Natural killer cell (primary cell): ENCODE measurements around the gene CC2D1A. TPM values are rescaled to one million over a fixed set of nuclear protein-coding genes. Genes with fewer than 3 reads are reported as not detected.
"Not testable (repeated sequence)": the region's sequence is repeated elsewhere in the genome, so short reads cannot be mapped to it uniquely, and the experiment has no call there.

Experiments used
- ATAC-seq, 3 donors: fragments of 150-1000 bp in 2 of 3; fragments of 200-7000 bp in 1 of 3; cut with Tn5 transposase; 1 replicate in 1 of 3; 2 replicates in 2 of 3; pipeline ENCODE4 v1.10.0; 2021; ENCODE audit warnings: mild to moderate bottlenecking in 2 of 3, moderate library complexity in 2 of 3
- DNase-seq, 2 donors: peaks; one replicate each; pipeline versions ENCODE4 v3.0.0 to v3.0.0-alpha.2; 2013 to 2021; ENCODE audit warnings: mixed read lengths in 1 of 2
- H3K27ac ChIP-seq: one replicate; pipeline ENCODE4 v1.5.1; 2013; ENCODE audit warnings: mild to moderate bottlenecking, low read length
- H3K27me3 ChIP-seq: one replicate; pipeline ENCODE4 v1.6.1; 2013; ENCODE audit warnings: low read length; ENCODE audit not compliant: control insufficient read depth, insufficient read depth
- H3K36me3 ChIP-seq: one replicate; pipeline ENCODE4 v1.6.1; 2013; ENCODE audit warnings: low read length; ENCODE audit not compliant: control insufficient read depth, insufficient read depth
- H3K4me1 ChIP-seq: one replicate; pipeline ENCODE4 v1.6.1; 2013; ENCODE audit warnings: low read length; ENCODE audit not compliant: control insufficient read depth, insufficient read depth
- H3K4me3 ChIP-seq: one replicate; pipeline ENCODE4 v1.5.1; 2013; ENCODE audit warnings: low read length
- H3K9me3 ChIP-seq: one replicate; pipeline ENCODE4 v1.6.1; 2013; ENCODE audit warnings: low read length; ENCODE audit not compliant: control insufficient read depth, insufficient read depth
- H3K27ac Mint-ChIP-seq, 2 donors: one replicate each; pipeline ENCODE4 v1.8.0; 2022; ENCODE audit warnings: mild to moderate bottlenecking in 2 of 2, mixed read lengths in 2 of 2, moderate library complexity in 1 of 2
- H3K27me3 Mint-ChIP-seq, 2 donors: one replicate each; pipeline ENCODE4 v1.8.0; 2022; ENCODE audit warnings: low read depth in 2 of 2, mixed read lengths in 2 of 2
- H3K36me3 Mint-ChIP-seq: one replicate; pipeline ENCODE4 v1.8.0; 2022; ENCODE audit warnings: mixed read lengths
- H3K4me1 Mint-ChIP-seq, 2 donors: one replicate each; pipeline ENCODE4 v1.8.0; 2022; ENCODE audit warnings: mixed read lengths in 2 of 2
- H3K4me3 Mint-ChIP-seq: one replicate; pipeline ENCODE4 v1.8.0; 2022; ENCODE audit warnings: mild to moderate bottlenecking, moderate library complexity, mixed read lengths
- H3K9me3 Mint-ChIP-seq, 2 donors: one replicate each; pipeline ENCODE4 v1.8.0; 2022; ENCODE audit warnings: mixed read lengths in 2 of 2
- CTCF ChIP-seq: fragments of 200-600 bp; IDR thresholded peaks from one replicate; pipeline ENCODE4 v1.8.0; 2022; ENCODE audit warnings: antibody characterized with exemption
- WGBS: methylation state at CpG from one replicate; pipeline ENCODE4 v1.1.7; 2013; ENCODE audit warnings: missing lambda C conversion rate; ENCODE audit not compliant: insufficient coverage; 5-methylcytosine and 5-hydroxymethylcytosine counted together
- intact Hi-C: fragments of 100-400 bp; cut with micrococcal nuclease; formaldehyde crosslinking; loops from one replicate; pipeline ENCODE4 v1.14.2; 2022
- total RNA-seq, 4 donors: library from RNA; stranded (reverse); fragments of 120-200 nt in 1 of 4; gene quantifications; one replicate each; pipeline versions ENCODE4 v1.2.3 to v1.2.4, GENCODE V29; 2013 to 2022

CC2D1A gene
- total RNA-seq, 3 donors from 2014 or later (not counting 1 experiment from before 2014, with no cell fraction given): 42.8 to 49.3 (median 48.4) TPM

DNA sequence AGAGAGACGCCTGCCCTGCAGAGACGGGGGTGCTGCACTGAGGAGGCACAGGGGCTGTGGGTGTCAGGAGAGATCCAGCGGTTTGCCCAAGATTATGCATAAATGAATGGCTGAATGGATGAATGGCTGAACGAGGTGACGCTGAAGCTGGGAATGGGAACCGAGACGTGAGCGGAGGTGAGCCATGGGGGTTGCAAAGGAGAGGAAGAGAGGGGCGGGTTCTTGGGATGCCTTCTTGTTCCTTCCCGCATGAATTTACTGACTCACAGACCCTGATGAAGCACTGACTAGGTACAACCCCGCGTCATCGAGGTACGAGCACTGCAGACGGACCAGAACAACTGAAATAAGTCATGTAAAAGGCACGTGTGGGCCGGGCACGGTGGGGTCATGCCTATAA lies 63.0 kb downstream of the CC2D1A start:
- no peak overlapping the region for H3K4me3 Mint-ChIP-seq
- no peak overlapping the region for H3K27ac Mint-ChIP-seq
- no peak overlapping the region for H3K4me3 ChIP-seq
- TF ChIP-seq CTCF: no peak
- peaks cover 0 to 1% of the 10 kb centered on the region in 2 donors for H3K4me1 Mint-ChIP-seq
- 98% methylated on average over 18 of the region's 18 CpGs for WGBS
- no peaks in the 10 kb centered on the region for H3K4me1 ChIP-seq
- H3K36me3 Mint-ChIP-seq: no peaks in the 10 kb centered on the region
- H3K27me3 Mint-ChIP-seq: no peaks in the 10 kb centered on the region
- DNase-seq (no peak), ATAC-seq (no peak)
- H3K27ac ChIP-seq: no peak overlapping the region
- peaks cover 49% of the 10 kb centered on the region for H3K36me3 ChIP-seq
- H3K9me3 ChIP-seq: no peaks in the 10 kb centered on the region
- no peaks in the 10 kb centered on the region for H3K27me3 ChIP-seq
- intact Hi-C loops: no loop called here
- H3K9me3 Mint-ChIP-seq: no peaks in the 10 kb centered on the region

DNA sequence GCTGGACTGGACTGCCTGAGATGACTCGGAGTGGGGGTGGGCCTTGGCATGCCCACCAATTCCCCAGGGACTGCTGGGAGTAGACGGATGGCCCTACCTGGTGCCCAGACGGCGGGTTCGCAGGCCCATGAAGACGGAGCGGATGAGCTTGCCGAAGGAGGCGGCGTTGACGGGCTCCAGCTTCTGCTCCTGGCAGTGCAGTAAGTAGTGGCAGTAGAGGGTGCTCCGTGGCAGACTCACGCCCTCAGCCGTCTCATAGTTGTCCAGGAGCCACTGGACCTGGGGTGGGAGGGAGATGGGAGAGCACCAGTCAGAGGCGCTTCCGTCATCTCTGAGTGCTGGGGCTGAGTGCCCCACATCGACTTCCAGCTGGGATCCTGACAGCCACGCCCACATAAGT lies 63.9 kb downstream of the CC2D1A start:
- H3K9me3 Mint-ChIP-seq: no peaks in the 10 kb centered on the region
- intact Hi-C loops: no loop called here
- no peaks in the 10 kb centered on the region for H3K27me3 ChIP-seq
- H3K4me1 Mint-ChIP-seq: peaks cover 0 to 5% of the 10 kb centered on the region in 2 donors
- no peak for TF ChIP-seq CTCF
- no peaks in the 10 kb centered on the region for H3K36me3 Mint-ChIP-seq
- ATAC-seq: no peak
- WGBS: 97% methylated on average over 18 of the region's 18 CpGs
- no peak for DNase-seq
- H3K4me1 ChIP-seq: no peaks in the 10 kb centered on the region
- peaks cover 47% of the 10 kb centered on the region for H3K36me3 ChIP-seq
- H3K4me3 Mint-ChIP-seq: no peak overlapping the region
- no peak overlapping the region for H3K4me3 ChIP-seq
- H3K27me3 Mint-ChIP-seq: no peaks in the 10 kb centered on the region
- no peak overlapping the region for H3K27ac Mint-ChIP-seq
- H3K27ac ChIP-seq: no peak overlapping the region
- H3K9me3 ChIP-seq: no peaks in the 10 kb centered on the region

DNA sequence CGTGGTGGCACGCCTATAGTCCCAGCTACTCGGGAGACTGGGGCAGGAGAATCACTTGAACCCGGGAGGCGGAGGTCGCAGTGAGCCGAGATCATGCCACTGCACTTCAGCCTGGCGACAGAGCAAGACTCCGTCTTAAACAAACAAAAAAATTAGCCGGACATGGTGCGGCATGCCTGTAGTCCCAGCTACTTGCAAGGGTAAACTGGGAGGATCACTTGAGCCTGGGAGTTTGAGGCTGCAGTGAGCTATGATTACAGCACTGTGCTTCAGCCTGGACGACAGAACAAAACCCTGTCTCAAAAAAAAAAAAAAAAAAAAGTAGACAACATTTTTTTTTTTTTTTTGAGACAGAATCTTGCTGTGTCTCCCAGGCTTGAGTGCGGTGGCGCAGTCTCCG lies 65.9 kb downstream of the CC2D1A start:
- H3K27ac Mint-ChIP-seq, intact Hi-C loops, H3K27me3 Mint-ChIP-seq, H3K36me3 Mint-ChIP-seq, H3K27me3 ChIP-seq, H3K4me1 ChIP-seq, H3K9me3 ChIP-seq, H3K4me3 Mint-ChIP-seq, H3K27ac ChIP-seq, H3K4me3 ChIP-seq, ATAC-seq, H3K9me3 Mint-ChIP-seq, DNase-seq: not testable (repeated sequence)
- H3K4me1 Mint-ChIP-seq: peaks cover 0 to 12% of the 10 kb centered on the region in 2 donors
- H3K36me3 ChIP-seq: peaks cover 32% of the 10 kb centered on the region
- WGBS: 97% methylated on average over 15 of the region's 15 CpGs

DNA sequence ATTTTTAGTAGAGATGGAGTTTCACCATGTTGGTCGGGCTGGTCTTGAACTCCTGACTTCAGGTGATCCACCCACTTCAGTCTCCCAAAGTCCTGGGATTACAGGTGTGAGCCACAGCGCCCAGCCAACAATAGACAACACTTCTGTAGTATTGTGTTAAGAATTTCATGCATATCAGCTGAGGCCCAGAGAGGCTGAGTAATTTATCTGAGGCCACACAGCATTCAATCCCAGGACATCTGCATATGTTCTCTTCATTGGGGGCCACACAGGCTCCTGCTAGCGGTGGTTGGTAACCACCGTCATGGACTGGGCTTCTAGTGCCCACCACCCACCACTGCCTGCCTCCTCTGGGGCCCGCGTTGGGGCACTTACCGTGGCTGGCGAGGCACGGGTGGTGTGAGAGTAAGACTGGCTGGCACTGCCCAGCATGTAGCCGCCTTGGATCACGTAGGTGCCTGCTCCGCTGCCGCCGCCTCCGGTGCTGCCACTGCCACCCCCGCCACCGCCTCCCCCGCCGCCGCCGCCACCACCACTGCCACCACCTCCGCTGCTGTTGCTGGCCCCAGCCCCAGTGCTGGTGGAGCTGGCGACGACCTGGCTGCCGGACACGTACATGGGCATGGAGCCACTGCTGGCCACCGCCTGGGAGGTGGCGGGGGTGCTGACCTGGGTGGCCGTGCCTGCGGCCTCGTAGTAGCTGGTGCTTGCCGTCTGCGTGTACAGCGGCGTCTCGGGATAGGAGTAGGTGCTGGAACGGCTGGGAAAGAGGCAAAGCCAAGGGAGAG lies 66.6 kb downstream of the CC2D1A start:
- Histone ChIP-seq H3K4me3 (no peak overlapping the region), H3K4me1 (no peaks in the 10 kb centered on the region), H3K9me3 (no peaks in the 10 kb centered on the region), H3K27me3 (no peaks in the 10 kb centered on the region), H3K36me3 (peaks cover 28% of the 10 kb centered on the region), H3K27ac (no peak overlapping the region)
- Mint-ChIP-seq H3K4me1 (peaks cover 0 to 12% of the 10 kb centered on the region in 2 donors), H3K9me3 (no peaks in the 10 kb centered on the region), H3K36me3 (no peaks in the 10 kb centered on the region), H3K27me3 (no peaks in the 10 kb centered on the region), H3K4me3 (no peak overlapping the region), H3K27ac (no peak overlapping the region)
- no peak for TF ChIP-seq CTCF
- 97% methylated on average over 36 of the region's 37 CpGs for WGBS
- ATAC-seq (no peak), DNase-seq (no peak)
- intact Hi-C loops: no loop called here

DNA sequence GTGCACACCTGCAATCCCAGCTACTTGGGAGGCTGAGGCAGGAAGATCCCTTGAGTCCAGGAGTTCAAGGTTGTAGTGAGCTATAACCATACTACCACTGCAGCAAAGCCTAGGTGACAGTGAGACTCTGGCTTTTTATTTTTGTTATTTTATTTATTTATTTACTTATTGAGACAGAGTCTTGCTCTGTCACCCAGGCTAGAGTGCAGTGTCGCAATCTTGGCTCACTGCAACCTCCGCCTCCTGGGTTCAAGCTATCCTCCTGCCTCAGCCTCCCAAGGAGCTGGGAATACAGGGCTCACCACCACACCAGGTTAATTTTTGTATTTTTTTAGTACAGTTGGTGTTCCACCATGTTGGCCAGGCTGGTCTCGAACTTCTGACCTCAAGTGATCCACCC lies 67.5 kb downstream of the CC2D1A start:
- H3K36me3 Mint-ChIP-seq, H3K27me3 Mint-ChIP-seq, intact Hi-C loops, H3K4me1 ChIP-seq, H3K27me3 ChIP-seq, H3K9me3 Mint-ChIP-seq, H3K9me3 ChIP-seq, H3K27ac Mint-ChIP-seq, H3K27ac ChIP-seq, H3K4me3 ChIP-seq, ATAC-seq, H3K4me3 Mint-ChIP-seq, DNase-seq: not testable (repeated sequence)
- H3K4me1 Mint-ChIP-seq: peaks cover 0 to 17% of the 10 kb centered on the region in 2 donors
- 100% methylated on average over 2 of the region's 3 CpGs for WGBS
- peaks cover 24% of the 10 kb centered on the region for H3K36me3 ChIP-seq
